ENCODE results near the gene BCAS3.

The BCAS3 gene

GRCh38 chr17:61421460-61421859 lies 743.8 kb downstream of the BCAS3 start:
- TF ChIP-seq GATA3 (IDR thresholded peaks at IDR 0.05; ENCODE audit: low read depth, low read length) (no peak), GATA2 (IDR thresholded peaks at IDR 0.05; ENCODE audit: low read depth, low read length) (no peak)

- TF ChIP-seq GATA3 (IDR thresholded peaks at IDR 0.05; ENCODE audit: low read depth, low read length) (no peak), GATA2 (IDR thresholded peaks at IDR 0.05; ENCODE audit: low read depth, low read length) (no peak)
Measured at GRCh38 chr17:61422116-61422799, 744.6 kb downstream of the BCAS3 start.

GRCh38 chr17:61422869-61423268 lies 745.2 kb downstream of the BCAS3 start:
- TF ChIP-seq GATA3 (IDR thresholded peaks at IDR 0.05; ENCODE audit: low read depth, low read length): no peak
- no peak for TF ChIP-seq GATA2 (IDR thresholded peaks at IDR 0.05; ENCODE audit: low read depth, low read length)

GRCh38 chr17:61423967-61424649 lies 746.5 kb downstream of the BCAS3 start:
- no peak for TF ChIP-seq GATA2 (IDR thresholded peaks at IDR 0.05; ENCODE audit: low read depth, low read length)
- no peak for TF ChIP-seq GATA3 (IDR thresholded peaks at IDR 0.05; ENCODE audit: low read depth, low read length)

- no peak for TF ChIP-seq GATA3 (IDR thresholded peaks at IDR 0.05; ENCODE audit: low read depth, low read length)
Measured at GRCh38 chr17:61425682-61426481, 748.2 kb downstream of the BCAS3 start.

- TF ChIP-seq GATA3 (IDR thresholded peaks at IDR 0.05; ENCODE audit: low read depth, low read length) (no peak), GATA2 (IDR thresholded peaks at IDR 0.05; ENCODE audit: low read depth, low read length) (no peak)
Measured at GRCh38 chr17:61426482-61427304, 749.0 kb downstream of the BCAS3 start.

GRCh38 chr17:61427567-61427966 lies 749.9 kb downstream of the BCAS3 start:
- no peak for TF ChIP-seq GATA2 (IDR thresholded peaks at IDR 0.05; ENCODE audit: low read depth, low read length)

GRCh38 chr17:61429274-61429673 lies 751.6 kb downstream of the BCAS3 start:
- TF ChIP-seq GATA3 (IDR thresholded peaks at IDR 0.05; ENCODE audit: low read depth, low read length) (no peak), GATA2 (IDR thresholded peaks at IDR 0.05; ENCODE audit: low read depth, low read length) (no peak)

GRCh38 chr17:61431594-61432311 lies 754.1 kb downstream of the BCAS3 start:
- no peak for TF ChIP-seq GATA3 (IDR thresholded peaks at IDR 0.05; ENCODE audit: low read depth, low read length)
- TF ChIP-seq GATA2 (IDR thresholded peaks at IDR 0.05; ENCODE audit: low read depth, low read length): no peak; the same call in 1 of the 2 replicates

GRCh38 chr17:61436273-61436672 lies 758.6 kb downstream of the BCAS3 start:
- TF ChIP-seq GATA3 (IDR thresholded peaks at IDR 0.05; ENCODE audit: low read depth, low read length) (no peak), GATA2 (IDR thresholded peaks at IDR 0.05; ENCODE audit: low read depth, low read length) (no peak)

GRCh38 chr17:61436995-61437704 lies 759.5 kb downstream of the BCAS3 start:
- no peak for TF ChIP-seq GATA2 (IDR thresholded peaks at IDR 0.05; ENCODE audit: low read depth, low read length)
- TF ChIP-seq GATA3 (IDR thresholded peaks at IDR 0.05; ENCODE audit: low read depth, low read length): no peak

- TF ChIP-seq GATA3 (IDR thresholded peaks at IDR 0.05; ENCODE audit: low read depth, low read length): no peak
- TF ChIP-seq GATA2 (IDR thresholded peaks at IDR 0.05; ENCODE audit: low read depth, low read length): no peak
Measured at GRCh38 chr17:61440697-61441096, 763.0 kb downstream of the BCAS3 start.

Measured in SH-SY5Y (cell line).